B cell (primary cell): ENCODE results near the gene PPP1R27. TPM values are rescaled to one million over a fixed set of nuclear protein-coding genes. Genes with fewer than 3 reads are reported as not detected.

Experiments used
- ATAC-seq: fragments of 200-7000 bp; cut with Tn5 transposase; one replicate; pipeline ENCODE4 v1.10.0; 2021; ENCODE audit warnings: low read depth, mild to moderate bottlenecking, moderate number of reproducible peaks, moderate library complexity
- CTCF ChIA-PET: fragments of 350-600 bp; sonication (Branson Sonifier 250); formaldehyde crosslinking; loops from one replicate; lab custom pipeline; 2021; ENCODE audit warnings: antibody characterized with exemption, inconsistent platforms; lab: Charles Lee
- POLR2A ChIA-PET: fragments of 350-600 bp; sonication (Branson Sonifier 250); formaldehyde crosslinking; loops from one replicate; lab custom pipeline; 2021; ENCODE audit warnings: antibody characterized with exemption; lab: Charles Lee
- DNase-seq: peaks from one replicate; pipeline ENCODE4 v3.0.0; 2013
- H2AFZ ChIP-seq: 2 replicates; pipeline ENCODE4 v1.6.1; 2012; ENCODE audit warnings: mild to moderate bottlenecking, low read depth, low read length; ENCODE audit not compliant: insufficient read depth, poor library complexity, severe bottlenecking
- H3K27ac ChIP-seq, 2 donors: 1 replicate in 1 of 2; 2 replicates in 1 of 2; pipeline ENCODE4 v1.5.1; 2012 to 2013; ENCODE audit warnings: low read length in 2 of 2, mild to moderate bottlenecking in 2 of 2, moderate library complexity in 1 of 2
- H3K27me3 ChIP-seq, 4 experiments: fragments of 200-600 bp in 1 of 4; sonication (generic) in 1 of 4; replicated peaks in 1 of 4; 1 replicate in 2 of 4; 2 replicates in 2 of 4; pipeline versions ENCODE4 v1.6.1 to v1.7.0; 2013 to 2016; ENCODE audit warnings: low read length in 3 of 4, mild to moderate bottlenecking in 2 of 4, mixed read lengths in 1 of 4, moderate library complexity in 1 of 4; ENCODE audit not compliant: insufficient read depth in 4 of 4, control insufficient read depth in 3 of 4; ENCODE audit errors: control extremely low read depth in 1 of 4
- H3K36me3 ChIP-seq, 2 experiments: replicated peaks in 1 of 2; 1 replicate in 1 of 2; 2 replicates in 1 of 2; pipeline versions ENCODE4 v1.6.1 to v1.7.1; 2013; ENCODE audit warnings: low read length in 1 of 2; ENCODE audit not compliant: insufficient read depth in 2 of 2, control insufficient read depth in 1 of 2; ENCODE audit errors: control extremely low read depth in 1 of 2, extremely low read depth in 1 of 2
- H3K4me1 ChIP-seq, 2 donors: fragments of 200-600 bp in 1 of 2; sonication (generic) in 1 of 2; 1 replicate in 1 of 2; 2 replicates in 1 of 2; pipeline versions ENCODE4 v1.5.1 to v1.6.1; 2013 to 2017; ENCODE audit warnings: low read length in 2 of 2; ENCODE audit not compliant: control insufficient read depth in 2 of 2, insufficient read depth in 2 of 2
- H3K4me2 ChIP-seq: replicated peaks from 2 replicates; pipeline ENCODE3; 2012; ENCODE audit warnings: mild to moderate bottlenecking, low read depth, low read length; ENCODE audit not compliant: poor library complexity, severe bottlenecking
- H3K4me3 ChIP-seq, 5 experiments: fragments of 200-600 bp in 1 of 5; sonication (generic) in 1 of 5; 1 replicate in 3 of 5; 2 replicates in 2 of 5; pipeline versions ENCODE4 v1.5.1 to v1.7.0; 2011 to 2016; ENCODE audit warnings: low read length in 4 of 5, mild to moderate bottlenecking in 4 of 5, low read depth in 2 of 5, control low read depth in 1 of 5, moderate library complexity in 1 of 5; ENCODE audit not compliant: insufficient read depth in 1 of 5; ENCODE audit errors: control extremely low read depth in 1 of 5, extremely low read depth in 1 of 5
- H3K79me2 ChIP-seq: fragments of 200-600 bp; sonication (generic); one replicate; pipeline ENCODE4 v1.6.0; 2016; ENCODE audit warnings: low read length; ENCODE audit not compliant: control insufficient read depth, insufficient read depth
- H3K9ac ChIP-seq: fragments of 200-600 bp; sonication (generic); 2 replicates; pipeline ENCODE4 v1.6.1; 2017; ENCODE audit warnings: mild to moderate bottlenecking, low read length, moderate library complexity
- H3K9me3 ChIP-seq, 3 donors: one replicate each; pipeline versions ENCODE4 v1.6.1 to v1.7.1; 2013; ENCODE audit warnings: low read length in 2 of 3; ENCODE audit not compliant: control insufficient read depth in 2 of 3, insufficient read depth in 1 of 3; ENCODE audit errors: control extremely low read depth in 1 of 3
- H4K20me1 ChIP-seq: 2 replicates; pipeline ENCODE4 v1.6.0; 2012; ENCODE audit warnings: mild to moderate bottlenecking, low read length; ENCODE audit not compliant: insufficient read depth, control insufficient read depth, poor library complexity, severe bottlenecking
- H3K27ac Mint-ChIP-seq: one replicate; pipeline ENCODE4 v1.8.0; 2021; ENCODE audit warnings: mixed read lengths
- H3K27me3 Mint-ChIP-seq: one replicate; pipeline ENCODE4 v1.8.0; 2021; ENCODE audit warnings: mixed read lengths
- H3K4me1 Mint-ChIP-seq: one replicate; pipeline ENCODE4 v1.8.0; 2021; ENCODE audit warnings: mixed read lengths
- H3K4me3 Mint-ChIP-seq: one replicate; pipeline ENCODE4 v1.8.0; 2021; ENCODE audit warnings: mixed read lengths
- H3K9me3 Mint-ChIP-seq: one replicate; pipeline ENCODE4 v1.8.0; 2022; ENCODE audit warnings: mixed read lengths; ENCODE audit not compliant: insufficient read depth
- EZH2 ChIP-seq: IDR thresholded peaks from 2 replicates; pipeline ENCODE4 v1.6.1; 2012; ENCODE audit warnings: borderline replicate concordance, low read depth, mild to moderate bottlenecking, moderate library complexity, low read length; ENCODE audit not compliant: insufficient read depth, poor library complexity, severe bottlenecking
- WGBS: methylation state at CpG from one replicate; pipeline ENCODE4 v1.1.5; 2013; ENCODE audit warnings: missing lambda C conversion rate; ENCODE audit not compliant: insufficient coverage; 5-methylcytosine and 5-hydroxymethylcytosine counted together
- intact Hi-C: fragments of 100-400 bp; cut with micrococcal nuclease; formaldehyde crosslinking; loops from one replicate; pipeline ENCODE4 v1.10.0; 2022
- polyA plus RNA-seq: library from polyadenylated mRNA; depleted of rRNA; stranded (reverse); fragments of >200 nt; gene quantifications from 2 replicates; pipeline ENCODE4 v1.2.3, GENCODE V29; 2012
- total RNA-seq, 2 donors: library from RNA; stranded (reverse); fragments of 120-200 nt in 1 of 2; gene quantifications; 1 replicate in 1 of 2; 2 replicates in 1 of 2; pipeline versions ENCODE4 v1.2.3 to v1.2.4, GENCODE V29; 2013 to 2022
- TF ChIP-seq, protein P1 (sequence below): fragments of 200-600 bp; IDR thresholded peaks from one replicate; pipeline ENCODE4 v1.8.0; 2022; ENCODE audit warnings: antibody characterized with exemption, mild to moderate bottlenecking

PPP1R27 gene
- total and polyA plus RNA-seq, 2 donors (not counting 1 experiment from before 2014, with no cell fraction given), result not detected

DNA sequence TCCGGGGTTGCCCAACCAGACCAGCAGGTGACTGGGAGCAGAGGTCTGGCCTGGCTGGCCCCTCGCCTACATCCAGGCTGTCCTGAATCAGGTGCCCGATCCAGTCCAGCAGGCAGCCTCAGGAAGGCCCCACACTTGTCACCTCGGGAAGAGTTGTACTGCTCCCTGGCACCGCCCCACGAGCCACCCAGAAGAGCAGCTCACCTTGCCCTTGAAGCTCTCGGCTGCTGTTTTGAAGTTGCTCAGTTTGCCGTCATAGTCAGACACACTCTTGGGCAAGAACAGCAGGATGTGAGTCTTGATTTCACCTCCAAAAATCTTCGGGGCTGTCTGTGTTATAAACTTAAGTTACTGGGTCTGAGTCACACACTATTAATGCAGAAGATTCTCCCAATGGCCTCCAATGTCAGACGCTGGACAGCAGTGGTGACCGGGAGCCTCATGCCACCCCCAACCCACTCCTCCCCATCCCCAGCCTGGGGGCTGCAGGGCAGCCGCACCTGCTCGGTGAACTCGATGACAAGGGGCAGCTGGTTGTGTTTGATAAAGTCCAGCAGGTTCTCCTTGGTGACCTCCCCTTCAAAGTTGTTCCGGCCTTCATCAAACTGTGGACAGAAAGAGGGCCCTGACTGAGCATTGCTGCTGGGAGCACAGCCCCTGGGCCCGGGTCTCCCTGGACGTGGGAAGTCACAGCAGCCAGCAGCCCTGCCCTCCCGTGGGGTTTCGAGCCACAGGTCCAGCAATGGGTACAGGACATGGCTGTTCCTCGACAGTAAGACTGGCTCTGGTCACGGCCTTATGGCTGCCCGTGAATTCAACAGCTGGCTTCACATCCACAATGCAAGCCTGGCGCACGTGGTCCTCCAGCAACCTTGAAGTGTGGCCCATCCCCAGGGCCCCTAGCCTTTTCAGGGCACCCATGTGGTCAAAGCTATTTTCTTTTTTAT is 12.2 kb upstream of the PPP1R27 start:
- Histone ChIP-seq H3K27me3 (no peaks in the 10 kb centered on the region), H3K36me3 (peaks cover 3 to 54% of the 10 kb centered on the region in 2 experiments), H2AFZ (no peak overlapping the region), H3K4me1 (no peaks in the 10 kb centered on the region), H3K27ac (no peak overlapping the region), H3K9me3 (no peaks in the 10 kb centered on the region), H3K4me2 (no peak overlapping the region), H3K9ac (no peak overlapping the region), H4K20me1 (peaks cover 10% of the 10 kb centered on the region), H3K79me2 (peaks cover 4% of the 10 kb centered on the region), H3K4me3 (no peak overlapping the region)
- DNase-seq (no peak), ATAC-seq (no peak)
- TF ChIP-seq, protein P1, sequence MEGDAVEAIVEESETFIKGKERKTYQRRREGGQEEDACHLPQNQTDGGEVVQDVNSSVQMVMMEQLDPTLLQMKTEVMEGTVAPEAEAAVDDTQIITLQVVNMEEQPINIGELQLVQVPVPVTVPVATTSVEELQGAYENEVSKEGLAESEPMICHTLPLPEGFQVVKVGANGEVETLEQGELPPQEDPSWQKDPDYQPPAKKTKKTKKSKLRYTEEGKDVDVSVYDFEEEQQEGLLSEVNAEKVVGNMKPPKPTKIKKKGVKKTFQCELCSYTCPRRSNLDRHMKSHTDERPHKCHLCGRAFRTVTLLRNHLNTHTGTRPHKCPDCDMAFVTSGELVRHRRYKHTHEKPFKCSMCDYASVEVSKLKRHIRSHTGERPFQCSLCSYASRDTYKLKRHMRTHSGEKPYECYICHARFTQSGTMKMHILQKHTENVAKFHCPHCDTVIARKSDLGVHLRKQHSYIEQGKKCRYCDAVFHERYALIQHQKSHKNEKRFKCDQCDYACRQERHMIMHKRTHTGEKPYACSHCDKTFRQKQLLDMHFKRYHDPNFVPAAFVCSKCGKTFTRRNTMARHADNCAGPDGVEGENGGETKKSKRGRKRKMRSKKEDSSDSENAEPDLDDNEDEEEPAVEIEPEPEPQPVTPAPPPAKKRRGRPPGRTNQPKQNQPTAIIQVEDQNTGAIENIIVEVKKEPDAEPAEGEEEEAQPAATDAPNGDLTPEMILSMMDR, result no peak
- no peak for TF ChIP-seq EZH2
- H3K27me3 Mint-ChIP-seq, result no peaks in the 10 kb centered on the region
- CTCF ChIA-PET, result no interaction called here
- POLR2A ChIA-PET, result interaction anchor here (1.2 kb wide), 1 partner anchor 13 kb away, joined by 9 read pairs; the partner anchor contains the start of gene MCRIP1
- H3K4me1 Mint-ChIP-seq, result no peaks in the 10 kb centered on the region
- 96% methylated on average over 21 of the region's 24 CpGs for WGBS
- no peak overlapping the region for H3K27ac Mint-ChIP-seq
- intact Hi-C loops, result no loop called here
- no peaks in the 10 kb centered on the region for H3K9me3 Mint-ChIP-seq
- no peak overlapping the region for H3K4me3 Mint-ChIP-seq
